ENCODE measurements around the gene ZNF587B. TPM values are rescaled to one million over a fixed set of nuclear protein-coding genes. Genes with fewer than 3 reads are reported as not detected.
A peak's percentile ranks its signal among the peaks of the same experiment; 100 is the strongest.

ZNF587B gene
- total RNA-seq, 1 donor from 2014 or later: 17.9 TPM

- Mint-ChIP-seq H3K4me3 (ENCODE audit: unreplicated experiment) (no peak overlapping the region), H3K27me3 (ENCODE audit: low read depth, unreplicated experiment) (no peaks in the 10 kb centered on the region), H3K4me1 (ENCODE audit: low read depth, unreplicated experiment) (peaks cover 21% of the 10 kb centered on the region), H3K36me3 (ENCODE audit: low read depth, unreplicated experiment) (peaks cover 9% of the 10 kb centered on the region), H3K9me3 (ENCODE audit: unreplicated experiment) (no peaks in the 10 kb centered on the region), H3K27ac (ENCODE audit: unreplicated experiment) (peak overlapping the region; percentile 55)
- no peak for DNase-seq (ENCODE audit: low read depth)
- H3K9ac ChIP-seq (ENCODE audit: low read length): no peak overlapping the region
- H3K4me3 ChIP-seq (ENCODE audit: insufficient read depth, low read depth, low read length): no peak overlapping the region
- peaks cover 7% of the 10 kb centered on the region for H4K20me1 ChIP-seq (ENCODE audit: insufficient read depth, low read length)
- peaks cover 2% of the 10 kb centered on the region for H3K36me3 ChIP-seq (ENCODE audit: insufficient read depth, low read length)
- no peaks in the 10 kb centered on the region for H3K27me3 ChIP-seq (ENCODE audit: insufficient read depth, low read length)
- H3K27ac ChIP-seq (ENCODE audit: low read depth, low read length): no peak overlapping the region
- H3K9me3 ChIP-seq (ENCODE audit: insufficient read depth, low read depth, low read length): no peaks in the 10 kb centered on the region
- H2AFZ ChIP-seq (ENCODE audit: low read depth, low read length): no peak overlapping the region
- TF ChIP-seq, protein P1, sequence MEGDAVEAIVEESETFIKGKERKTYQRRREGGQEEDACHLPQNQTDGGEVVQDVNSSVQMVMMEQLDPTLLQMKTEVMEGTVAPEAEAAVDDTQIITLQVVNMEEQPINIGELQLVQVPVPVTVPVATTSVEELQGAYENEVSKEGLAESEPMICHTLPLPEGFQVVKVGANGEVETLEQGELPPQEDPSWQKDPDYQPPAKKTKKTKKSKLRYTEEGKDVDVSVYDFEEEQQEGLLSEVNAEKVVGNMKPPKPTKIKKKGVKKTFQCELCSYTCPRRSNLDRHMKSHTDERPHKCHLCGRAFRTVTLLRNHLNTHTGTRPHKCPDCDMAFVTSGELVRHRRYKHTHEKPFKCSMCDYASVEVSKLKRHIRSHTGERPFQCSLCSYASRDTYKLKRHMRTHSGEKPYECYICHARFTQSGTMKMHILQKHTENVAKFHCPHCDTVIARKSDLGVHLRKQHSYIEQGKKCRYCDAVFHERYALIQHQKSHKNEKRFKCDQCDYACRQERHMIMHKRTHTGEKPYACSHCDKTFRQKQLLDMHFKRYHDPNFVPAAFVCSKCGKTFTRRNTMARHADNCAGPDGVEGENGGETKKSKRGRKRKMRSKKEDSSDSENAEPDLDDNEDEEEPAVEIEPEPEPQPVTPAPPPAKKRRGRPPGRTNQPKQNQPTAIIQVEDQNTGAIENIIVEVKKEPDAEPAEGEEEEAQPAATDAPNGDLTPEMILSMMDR (IDR thresholded peaks at IDR 0.05; ENCODE audit: insufficient read depth, low read depth, low read length): no peak
- TF ChIP-seq EZH2 (IDR thresholded peaks at IDR 0.05; ENCODE audit: insufficient read depth, low read length): no peak
- FAIRE-seq: no peak
- peaks cover 8% of the 10 kb centered on the region for H3K4me1 ChIP-seq (ENCODE audit: insufficient read depth, low read length)
- H3K79me2 ChIP-seq (ENCODE audit: insufficient read depth, low read length): peaks cover 41% of the 10 kb centered on the region
- H3K4me2 ChIP-seq (ENCODE audit: low read length): no peak overlapping the region
Observed at GRCh38 chr19:57816652-57817051, 13.4 kb upstream of the ZNF587B start.

DNA sequence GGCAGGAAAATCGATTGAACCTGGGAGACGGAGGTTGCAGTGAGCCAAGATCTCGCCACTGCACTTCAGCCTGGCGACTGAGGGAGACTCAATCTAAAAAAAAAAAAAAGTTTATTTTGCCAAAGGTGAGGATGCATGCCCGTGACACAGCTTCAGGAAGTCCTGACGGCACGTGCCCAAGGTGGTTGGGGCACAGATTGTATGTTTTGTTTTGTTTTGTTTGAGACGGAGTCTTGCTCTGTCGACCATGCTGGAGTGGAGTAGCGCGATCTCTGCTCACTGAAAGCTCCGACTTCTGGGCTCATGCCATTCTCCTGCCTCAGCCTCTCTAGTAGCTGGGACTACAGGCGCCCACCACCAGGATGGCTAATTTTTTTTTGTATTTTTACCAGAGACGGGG is 12.1 kb upstream of the ZNF587B start:
- H3K4me3 ChIP-seq (ENCODE audit: insufficient read depth, low read depth, low read length): no peak overlapping the region
- Mint-ChIP-seq H3K4me1 (ENCODE audit: low read depth, unreplicated experiment) (peaks cover 21% of the 10 kb centered on the region), H3K9me3 (ENCODE audit: unreplicated experiment) (no peaks in the 10 kb centered on the region), H3K4me3 (ENCODE audit: unreplicated experiment) (peak overlapping the region; percentile 98), H3K27ac (ENCODE audit: unreplicated experiment) (peak overlapping the region; percentile 54), H3K36me3 (ENCODE audit: low read depth, unreplicated experiment) (peaks cover 8% of the 10 kb centered on the region), H3K27me3 (ENCODE audit: low read depth, unreplicated experiment) (no peaks in the 10 kb centered on the region)
- H3K4me1 ChIP-seq (ENCODE audit: insufficient read depth, low read length): peaks cover 8% of the 10 kb centered on the region
- DNase-seq (ENCODE audit: low read depth) (no peak), FAIRE-seq (no peak)
- H3K79me2 ChIP-seq (ENCODE audit: insufficient read depth, low read length): peaks cover 47% of the 10 kb centered on the region
- H3K27me3 ChIP-seq (ENCODE audit: insufficient read depth, low read length): no peaks in the 10 kb centered on the region
- no peaks in the 10 kb centered on the region for H3K9me3 ChIP-seq (ENCODE audit: insufficient read depth, low read depth, low read length)
- peaks cover 3% of the 10 kb centered on the region for H3K36me3 ChIP-seq (ENCODE audit: insufficient read depth, low read length)
- no peak overlapping the region for H3K9ac ChIP-seq (ENCODE audit: low read length)
- H4K20me1 ChIP-seq (ENCODE audit: insufficient read depth, low read length): peaks cover 16% of the 10 kb centered on the region
- H3K4me2 ChIP-seq (ENCODE audit: low read length): no peak overlapping the region
- TF ChIP-seq EZH2 (IDR thresholded peaks at IDR 0.05; ENCODE audit: insufficient read depth, low read length): no peak
- TF ChIP-seq, protein P1 (IDR thresholded peaks at IDR 0.05; ENCODE audit: insufficient read depth, low read depth, low read length): no peak
- no peak overlapping the region for H3K27ac ChIP-seq (ENCODE audit: low read depth, low read length)
- H2AFZ ChIP-seq (ENCODE audit: low read depth, low read length): no peak overlapping the region

GRCh38 chr19:57818378-57818777 is 11.7 kb upstream of the ZNF587B start:
- Mint-ChIP-seq H3K36me3 (ENCODE audit: low read depth, unreplicated experiment) (peaks cover 9% of the 10 kb centered on the region), H3K9me3 (ENCODE audit: unreplicated experiment) (no peaks in the 10 kb centered on the region), H3K4me1 (ENCODE audit: low read depth, unreplicated experiment) (peaks cover 19% of the 10 kb centered on the region), H3K4me3 (ENCODE audit: unreplicated experiment) (peak overlapping the region; percentile 98), H3K27me3 (ENCODE audit: low read depth, unreplicated experiment) (no peaks in the 10 kb centered on the region), H3K27ac (ENCODE audit: unreplicated experiment) (peak overlapping the region; percentile 54)
- Histone ChIP-seq H2AFZ (ENCODE audit: low read depth, low read length) (no peak overlapping the region), H3K79me2 (ENCODE audit: insufficient read depth, low read length) (peaks cover 49% of the 10 kb centered on the region), H3K9ac (ENCODE audit: low read length) (no peak overlapping the region), H3K9me3 (ENCODE audit: insufficient read depth, low read depth, low read length) (no peaks in the 10 kb centered on the region), H4K20me1 (ENCODE audit: insufficient read depth, low read length) (peaks cover 20% of the 10 kb centered on the region), H3K4me2 (ENCODE audit: low read length) (no peak overlapping the region), H3K27ac (ENCODE audit: low read depth, low read length) (no peak overlapping the region), H3K4me1 (ENCODE audit: insufficient read depth, low read length) (peaks cover 8% of the 10 kb centered on the region), H3K27me3 (ENCODE audit: insufficient read depth, low read length) (no peaks in the 10 kb centered on the region), H3K4me3 (ENCODE audit: insufficient read depth, low read depth, low read length) (no peak overlapping the region), H3K36me3 (ENCODE audit: insufficient read depth, low read length) (peaks cover 3% of the 10 kb centered on the region)
- TF ChIP-seq, protein P1 (IDR thresholded peaks at IDR 0.05; ENCODE audit: insufficient read depth, low read depth, low read length): no peak
- FAIRE-seq: no peak
- no peak for DNase-seq (ENCODE audit: low read depth)

Data from astrocyte (in vitro differentiated cells and primary cell).